HepG2 (cell line): ENCODE measurements around the gene SMIM14. TPM values are rescaled to one million over a fixed set of nuclear protein-coding genes. Genes with fewer than 3 reads are reported as not detected.

Experiments used
- FOXA1 ChIP-seq, 2 experiments: fragments of 450-650 bp in 1 of 2; sonication (generic) in 1 of 2; formaldehyde crosslinking in 1 of 2; IDR thresholded peaks; 2 replicates each; pipeline versions ENCODE4 v1.4.0 to v1.6.1; 2016 to 2020; ENCODE audit warnings: missing genetic modification reagents in 1 of 2
- GTF3A ChIP-seq: sonication (generic); formaldehyde crosslinking; conservative IDR thresholded peaks from 2 replicates; pipeline ENCODE4 v1.4.0; 2020; ENCODE audit warnings: mild to moderate bottlenecking, missing genetic modification reagents
- HNF1A ChIP-seq, 2 experiments: sonication (generic) in 1 of 2; formaldehyde crosslinking in 1 of 2; IDR thresholded peaks; 2 replicates each; pipeline versions ENCODE4 v1.4.0 to v1.6.1; 2016 to 2020; ENCODE audit warnings: borderline replicate concordance in 1 of 2, low read depth in 1 of 2, mild to moderate bottlenecking in 1 of 2, missing genetic modification reagents in 1 of 2
- MTF1 ChIP-seq: sonication (generic); formaldehyde crosslinking; IDR thresholded peaks from 2 replicates; pipeline ENCODE4 v1.5.0; 2020; ENCODE audit warnings: missing genetic modification reagents
- NAIF1 ChIP-seq: sonication (generic); formaldehyde crosslinking; IDR thresholded peaks from 2 replicates; pipeline ENCODE4 v1.5.0; 2020; ENCODE audit warnings: mild to moderate bottlenecking, missing genetic modification reagents, borderline replicate concordance
- SMARCC2 ChIP-seq: fragments of 450-650 bp; IDR thresholded peaks from 2 replicates; pipeline ENCODE4 v1.6.1; 2017; ENCODE audit warnings: antibody characterized with exemption, mild to moderate bottlenecking
- SUZ12 ChIP-seq: fragments of 150-350 bp; IDR thresholded peaks from 2 replicates; pipeline ENCODE4 v1.6.1; 2014; ENCODE audit warnings: low read depth, low read length
- ZNF569 ChIP-seq: sonication (generic); formaldehyde crosslinking; IDR thresholded peaks from 2 replicates; pipeline ENCODE4 v1.5.0; 2020; ENCODE audit warnings: mild to moderate bottlenecking, missing genetic modification reagents, moderate library complexity, borderline replicate concordance
- ZNF724P ChIP-seq: sonication (generic); formaldehyde crosslinking; IDR thresholded peaks from 2 replicates; pipeline ENCODE4 v1.8.0; 2022; ENCODE audit warnings: missing genetic modification reagents, borderline replicate concordance
- ZNF772 ChIP-seq: sonication (generic); formaldehyde crosslinking; IDR thresholded peaks from 2 replicates; pipeline ENCODE4 v1.5.0; 2020; ENCODE audit warnings: mild to moderate bottlenecking, missing genetic modification reagents
- ZNF878 ChIP-seq: sonication (generic); formaldehyde crosslinking; IDR thresholded peaks from 2 replicates; pipeline ENCODE4 v1.8.1; 2023; ENCODE audit warnings: mild to moderate bottlenecking, missing genetic modification reagents, moderate library complexity
- polyA plus RNA-seq, 8 experiments: library from polyadenylated mRNA; depleted of rRNA in 3 of 8; stranded (reverse) in 7 of 8; unstranded in 1 of 8; fragments of >200 nt; fragmentation: Illumina TruSeq in 4 of 8; extraction: Trizol in 4 of 8; gene quantifications; 2 replicates each; pipeline versions ENCODE4 v1.2.1 to v1.2.3, GENCODE V29; 2011 to 2016; ENCODE audit warnings: low read depth in 4 of 8, missing spikeins in 1 of 8, mixed read lengths in 1 of 8; ENCODE audit not compliant: insufficient read depth in 1 of 8
- total RNA-seq, 5 experiments: library from RNA; depleted of rRNA; stranded (reverse); fragments of >200 nt; fragmentation: Illumina TruSeq; extraction: Trizol; gene quantifications; 2 replicates each; pipeline ENCODE4 v1.2.3, GENCODE V29; 2016; ENCODE audit warnings: low read depth in 1 of 5
- TF ChIP-seq, protein P1 (sequence below): sonication (generic); formaldehyde crosslinking; IDR thresholded peaks from 2 replicates; pipeline ENCODE4 v1.5.0; 2020; ENCODE audit warnings: missing genetic modification reagents
- TF ChIP-seq, protein P2 (sequence below): sonication (generic); formaldehyde crosslinking; IDR thresholded peaks from 2 replicates; pipeline ENCODE4 v1.5.0; 2020; ENCODE audit warnings: mild to moderate bottlenecking, missing genetic modification reagents
- TF ChIP-seq, protein P3 (sequence below): sonication (generic); formaldehyde crosslinking; IDR thresholded peaks from 2 replicates; pipeline ENCODE4 v1.5.0; 2020; ENCODE audit warnings: missing genetic modification reagents, mild to moderate bottlenecking, borderline replicate concordance
- TF ChIP-seq, protein P4 (sequence below): sonication (generic); formaldehyde crosslinking; IDR thresholded peaks from 2 replicates; pipeline ENCODE4 v1.5.1; 2020; ENCODE audit warnings: missing genetic modification reagents, mild to moderate bottlenecking, borderline replicate concordance

SMIM14 gene
- total and polyA plus RNA-seq, 2 of the 13 experiments (the other 11 are each of a cell fraction or from before 2014, with no cell fraction given) = 16.3 to 28.1 TPM

DNA sequence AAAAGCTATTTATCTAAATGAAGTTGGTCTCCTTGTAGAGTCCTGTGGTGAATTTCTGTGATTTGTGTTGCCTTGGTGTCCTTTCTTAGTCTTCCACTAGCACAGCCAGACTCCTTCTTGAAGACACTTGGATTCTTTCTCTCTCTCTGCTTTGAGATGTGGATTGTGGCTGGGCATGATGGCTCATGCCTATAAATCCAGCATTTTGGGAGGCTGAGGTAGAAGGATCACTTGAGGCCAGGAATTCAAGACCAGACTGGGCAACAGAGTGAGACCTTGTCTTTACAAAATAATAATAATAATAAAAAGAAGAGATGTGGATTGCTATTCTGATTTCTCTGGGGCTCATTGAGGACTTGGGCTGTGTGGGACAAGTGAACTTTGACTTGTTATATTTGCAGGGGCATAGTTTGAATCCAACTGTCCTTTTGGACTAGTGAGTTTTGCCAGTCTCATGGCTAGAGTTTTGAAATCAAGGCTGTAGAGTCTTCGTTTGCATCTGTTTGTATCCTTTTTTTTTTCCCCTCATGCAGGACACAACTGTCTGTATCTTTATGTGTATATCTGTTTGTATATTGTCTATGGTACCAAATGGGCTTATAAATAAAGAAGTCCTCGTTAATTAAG is 11.1 kb upstream of the SMIM14 start (continued):
- TF ChIP-seq GTF3A (CRISPR knock-in tag) = no peak
- TF ChIP-seq, protein P1, sequence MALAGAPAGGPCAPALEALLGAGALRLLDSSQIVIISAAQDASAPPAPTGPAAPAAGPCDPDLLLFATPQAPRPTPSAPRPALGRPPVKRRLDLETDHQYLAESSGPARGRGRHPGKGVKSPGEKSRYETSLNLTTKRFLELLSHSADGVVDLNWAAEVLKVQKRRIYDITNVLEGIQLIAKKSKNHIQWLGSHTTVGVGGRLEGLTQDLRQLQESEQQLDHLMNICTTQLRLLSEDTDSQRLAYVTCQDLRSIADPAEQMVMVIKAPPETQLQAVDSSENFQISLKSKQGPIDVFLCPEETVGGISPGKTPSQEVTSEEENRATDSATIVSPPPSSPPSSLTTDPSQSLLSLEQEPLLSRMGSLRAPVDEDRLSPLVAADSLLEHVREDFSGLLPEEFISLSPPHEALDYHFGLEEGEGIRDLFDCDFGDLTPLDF (CRISPR knock-in tag) = no peak
- no peak for TF ChIP-seq ZNF569
- no peak for TF ChIP-seq NAIF1 (CRISPR knock-in tag)
- TF ChIP-seq ZNF878 (CRISPR knock-in tag) = no peak
- TF ChIP-seq MTF1 (CRISPR knock-in tag) = no peak
- no peak for TF ChIP-seq ZNF724P (CRISPR knock-in tag)
- TF ChIP-seq SUZ12 = no peak
- no peak for TF ChIP-seq ZNF772
- TF ChIP-seq, protein P2, sequence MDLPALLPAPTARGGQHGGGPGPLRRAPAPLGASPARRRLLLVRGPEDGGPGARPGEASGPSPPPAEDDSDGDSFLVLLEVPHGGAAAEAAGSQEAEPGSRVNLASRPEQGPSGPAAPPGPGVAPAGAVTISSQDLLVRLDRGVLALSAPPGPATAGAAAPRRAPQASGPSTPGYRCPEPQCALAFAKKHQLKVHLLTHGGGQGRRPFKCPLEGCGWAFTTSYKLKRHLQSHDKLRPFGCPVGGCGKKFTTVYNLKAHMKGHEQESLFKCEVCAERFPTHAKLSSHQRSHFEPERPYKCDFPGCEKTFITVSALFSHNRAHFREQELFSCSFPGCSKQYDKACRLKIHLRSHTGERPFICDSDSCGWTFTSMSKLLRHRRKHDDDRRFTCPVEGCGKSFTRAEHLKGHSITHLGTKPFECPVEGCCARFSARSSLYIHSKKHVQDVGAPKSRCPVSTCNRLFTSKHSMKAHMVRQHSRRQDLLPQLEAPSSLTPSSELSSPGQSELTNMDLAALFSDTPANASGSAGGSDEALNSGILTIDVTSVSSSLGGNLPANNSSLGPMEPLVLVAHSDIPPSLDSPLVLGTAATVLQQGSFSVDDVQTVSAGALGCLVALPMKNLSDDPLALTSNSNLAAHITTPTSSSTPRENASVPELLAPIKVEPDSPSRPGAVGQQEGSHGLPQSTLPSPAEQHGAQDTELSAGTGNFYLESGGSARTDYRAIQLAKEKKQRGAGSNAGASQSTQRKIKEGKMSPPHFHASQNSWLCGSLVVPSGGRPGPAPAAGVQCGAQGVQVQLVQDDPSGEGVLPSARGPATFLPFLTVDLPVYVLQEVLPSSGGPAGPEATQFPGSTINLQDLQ (CRISPR knock-in tag) = no peak
- TF ChIP-seq, protein P3, sequence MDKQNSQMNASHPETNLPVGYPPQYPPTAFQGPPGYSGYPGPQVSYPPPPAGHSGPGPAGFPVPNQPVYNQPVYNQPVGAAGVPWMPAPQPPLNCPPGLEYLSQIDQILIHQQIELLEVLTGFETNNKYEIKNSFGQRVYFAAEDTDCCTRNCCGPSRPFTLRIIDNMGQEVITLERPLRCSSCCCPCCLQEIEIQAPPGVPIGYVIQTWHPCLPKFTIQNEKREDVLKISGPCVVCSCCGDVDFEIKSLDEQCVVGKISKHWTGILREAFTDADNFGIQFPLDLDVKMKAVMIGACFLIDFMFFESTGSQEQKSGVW = no peak
- TF ChIP-seq HNF1A (IDR thresholded peaks at IDR 0.05; ENCODE audit: low read depth) = 0 out of 2 replicates have a peak, but pooled peaks have one; percentile 26
- no peak for TF ChIP-seq HNF1A (CRISPR knock-in tag; IDR thresholded peaks at IDR 0.05; ENCODE audit: borderline replicate concordance)
- TF ChIP-seq, protein P4, sequence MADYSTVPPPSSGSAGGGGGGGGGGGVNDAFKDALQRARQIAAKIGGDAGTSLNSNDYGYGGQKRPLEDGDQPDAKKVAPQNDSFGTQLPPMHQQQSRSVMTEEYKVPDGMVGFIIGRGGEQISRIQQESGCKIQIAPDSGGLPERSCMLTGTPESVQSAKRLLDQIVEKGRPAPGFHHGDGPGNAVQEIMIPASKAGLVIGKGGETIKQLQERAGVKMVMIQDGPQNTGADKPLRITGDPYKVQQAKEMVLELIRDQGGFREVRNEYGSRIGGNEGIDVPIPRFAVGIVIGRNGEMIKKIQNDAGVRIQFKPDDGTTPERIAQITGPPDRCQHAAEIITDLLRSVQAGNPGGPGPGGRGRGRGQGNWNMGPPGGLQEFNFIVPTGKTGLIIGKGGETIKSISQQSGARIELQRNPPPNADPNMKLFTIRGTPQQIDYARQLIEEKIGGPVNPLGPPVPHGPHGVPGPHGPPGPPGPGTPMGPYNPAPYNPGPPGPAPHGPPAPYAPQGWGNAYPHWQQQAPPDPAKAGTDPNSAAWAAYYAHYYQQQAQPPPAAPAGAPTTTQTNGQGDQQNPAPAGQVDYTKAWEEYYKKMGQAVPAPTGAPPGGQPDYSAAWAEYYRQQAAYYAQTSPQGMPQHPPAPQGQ (CRISPR knock-in tag) = no peak
- TF ChIP-seq FOXA1 (IDR thresholded peaks at IDR 0.05) = no peak
- no peak for TF ChIP-seq FOXA1 (CRISPR knock-in tag; IDR thresholded peaks at IDR 0.05)
- TF ChIP-seq SMARCC2 = no peak
